H1 (cell line): Measurements from ENCODE around the gene FIZ1. TPM values are rescaled to one million over a fixed set of nuclear protein-coding genes. Genes with fewer than 3 reads are reported as not detected.

Experiments
- CTCF ChIA-PET: fragments of 300-600 bp; sonication (Branson Sonifier 250); formaldehyde crosslinking; loops from one replicate; lab custom pipeline; 2021; ENCODE audit not compliant: partially characterized antibody; lab: Charles Lee
- POLR2A ChIA-PET: fragments of 300-600 bp; sonication (Branson Sonifier 250); formaldehyde crosslinking; loops from one replicate; lab custom pipeline; 2021; ENCODE audit warnings: inconsistent platforms; ENCODE audit not compliant: partially characterized antibody; lab: Charles Lee
- DNase-seq, 2 experiments: peaks; one replicate each; pipeline versions ENCODE4 v3.0.0 to v3.0.0-alpha.2; 2010 to 2022; ENCODE audit warnings: low spot score in 2 of 2, low read depth in 1 of 2, mixed read lengths in 1 of 2
- FAIRE-seq: peaks from 2 replicates; lab custom pipeline; 2011; peaks lifted over from hg19 to GRCh38; lab: Jason Lieb, UNC
- H2AFZ ChIP-seq: 2 replicates; pipeline ENCODE4 v1.8.1; 2012; ENCODE audit warnings: low read length, inconsistent platforms
- H2AK5ac ChIP-seq: 2 replicates; pipeline ENCODE4 v1.6.1; 2013; ENCODE audit warnings: low read depth, low read length
- H2BK120ac ChIP-seq: replicated peaks from 2 replicates; pipeline ENCODE3; 2013; ENCODE audit warnings: low read depth, low read length, inconsistent platforms
- H2BK12ac ChIP-seq: 2 replicates; pipeline ENCODE4 v1.6.1; 2013; ENCODE audit warnings: low read depth, low read length
- H2BK15ac ChIP-seq: 2 replicates; pipeline ENCODE4 v1.6.1; 2013; ENCODE audit warnings: low read length
- H2BK20ac ChIP-seq: 2 replicates; pipeline ENCODE4 v1.6.1; 2013; ENCODE audit warnings: low read length
- H2BK5ac ChIP-seq: 2 replicates; pipeline ENCODE4 v1.6.1; 2013; ENCODE audit warnings: low read depth, low read length
- H3K14ac ChIP-seq: 2 replicates; pipeline ENCODE4 v1.6.1; 2013; ENCODE audit warnings: inconsistent platforms; ENCODE audit not compliant: insufficient read length
- H3K18ac ChIP-seq: 2 replicates; pipeline ENCODE4 v1.6.1; 2013; ENCODE audit warnings: low read length; ENCODE audit errors: extremely low read depth
- H3K23ac ChIP-seq: 2 replicates; pipeline ENCODE4 v1.6.1; 2013; ENCODE audit warnings: inconsistent platforms; ENCODE audit not compliant: insufficient read length
- H3K23me2 ChIP-seq: 2 replicates; pipeline ENCODE4 v1.6.1; 2013; ENCODE audit warnings: low read depth, low read length
- H3K27ac ChIP-seq: 2 replicates; pipeline ENCODE4 v1.6.1; 2011; ENCODE audit warnings: low read depth, low read length, inconsistent platforms
- H3K27me3 ChIP-seq, 4 experiments: replicated peaks in 1 of 4; 1 replicate in 1 of 4; 2 replicates in 3 of 4; pipeline versions ENCODE4 v1.6.1 to v1.8.1; 2011 to 2013; ENCODE audit warnings: low read length in 3 of 4, mild to moderate bottlenecking in 3 of 4, inconsistent platforms in 2 of 4, mixed read lengths in 2 of 4, moderate library complexity in 1 of 4; ENCODE audit not compliant: control insufficient read depth in 3 of 4, insufficient read depth in 3 of 4; ENCODE audit errors: extremely low read depth in 1 of 4
- H3K36me3 ChIP-seq, 4 experiments: 2 replicates each; pipeline versions ENCODE4 v1.6.1 to v1.8.1; 2011 to 2013; ENCODE audit warnings: mild to moderate bottlenecking in 4 of 4, low read length in 3 of 4, moderate library complexity in 2 of 4, control low read depth in 1 of 4, inconsistent platforms in 1 of 4; ENCODE audit not compliant: insufficient read depth in 4 of 4, control insufficient read depth in 2 of 4
- H3K4ac ChIP-seq: replicated peaks from 2 replicates; pipeline ENCODE3; 2013; ENCODE audit warnings: low read length, low read depth, mixed read lengths, inconsistent platforms; ENCODE audit not compliant: insufficient read length
- H3K4me1 ChIP-seq, 4 experiments: replicated peaks in 1 of 4; 1 replicate in 1 of 4; 2 replicates in 3 of 4; pipeline versions ENCODE4 v1.6.1 to v1.8.1; 2011 to 2013; ENCODE audit warnings: low read length in 3 of 4, inconsistent platforms in 2 of 4, mixed read lengths in 1 of 4; ENCODE audit not compliant: insufficient read depth in 4 of 4, control insufficient read depth in 3 of 4
- H3K4me2 ChIP-seq, 2 experiments: 2 replicates each; pipeline versions ENCODE4 v1.6.1 to v1.8.1; 2011 to 2013; ENCODE audit warnings: low read depth in 2 of 2, low read length in 2 of 2, control low read depth in 1 of 2, inconsistent platforms in 1 of 2, mild to moderate bottlenecking in 1 of 2; ENCODE audit not compliant: insufficient read depth in 1 of 2
- H3K4me3 ChIP-seq, 4 experiments: fragments of 200-600, 300-600 bp in 1 of 4; sonication (generic), shearing (Covaris generic), sonication (Bioruptor Twin) in 1 of 4; 2 replicates each; pipeline versions ENCODE4 v1.5.1 to v1.8.1; 2011 to 2016; ENCODE audit warnings: low read length in 4 of 4, low read depth in 3 of 4, control low read depth in 2 of 4, inconsistent platforms in 2 of 4, mild to moderate bottlenecking in 2 of 4, mixed read lengths in 1 of 4, moderate library complexity in 1 of 4; ENCODE audit not compliant: insufficient read depth in 2 of 4; ENCODE audit errors: extremely low read depth in 1 of 4
- H3K56ac ChIP-seq: replicated peaks from 2 replicates; pipeline ENCODE3; 2013; ENCODE audit warnings: low read depth, mild to moderate bottlenecking, mixed read lengths, low read length, inconsistent platforms; ENCODE audit not compliant: insufficient read length
- H3K79me1 ChIP-seq: 2 replicates; pipeline ENCODE4 v1.6.1; 2013; ENCODE audit warnings: low read depth, low read length, control low read depth
- H3K79me2 ChIP-seq, 2 experiments: 2 replicates each; pipeline versions ENCODE4 v1.6.1 to v1.8.1; 2012 to 2013; ENCODE audit warnings: low read length in 2 of 2, mild to moderate bottlenecking in 2 of 2, inconsistent platforms in 1 of 2; ENCODE audit not compliant: insufficient read depth in 2 of 2, control insufficient read depth in 1 of 2
- H3K9ac ChIP-seq, 4 experiments: replicated peaks in 1 of 4; 1 replicate in 1 of 4; 2 replicates in 3 of 4; pipeline versions ENCODE4 v1.6.1 to v1.8.1; 2011 to 2013; ENCODE audit warnings: low read depth in 3 of 4, low read length in 3 of 4, control low read depth in 2 of 4, mild to moderate bottlenecking in 2 of 4, moderate library complexity in 2 of 4, inconsistent platforms in 1 of 4; ENCODE audit errors: extremely low read depth in 1 of 4
- H3K9me3 ChIP-seq, 2 experiments: 2 replicates each; pipeline versions ENCODE4 v1.6.1 to v1.8.1; 2012 to 2013; ENCODE audit warnings: mild to moderate bottlenecking in 2 of 2, moderate library complexity in 2 of 2, control low read depth in 1 of 2, inconsistent platforms in 1 of 2, low read depth in 1 of 2, low read length in 1 of 2, mixed read lengths in 1 of 2; ENCODE audit not compliant: insufficient read depth in 2 of 2
- H4K20me1 ChIP-seq, 2 experiments: replicated peaks in 1 of 2; 2 replicates each; pipeline versions ENCODE3 to v1.8.1; 2011 to 2013; ENCODE audit warnings: inconsistent platforms in 2 of 2, low read length in 2 of 2, mild to moderate bottlenecking in 1 of 2; ENCODE audit not compliant: insufficient read depth in 2 of 2, control insufficient read depth in 1 of 2
- H4K5ac ChIP-seq: 2 replicates; pipeline ENCODE4 v1.6.1; 2013; ENCODE audit warnings: low read length, low read depth, mixed read lengths, inconsistent platforms; ENCODE audit not compliant: insufficient read length
- H4K8ac ChIP-seq: 2 replicates; pipeline ENCODE4 v1.8.0; 2013; ENCODE audit warnings: mild to moderate bottlenecking, moderate library complexity, low read length, inconsistent platforms; ENCODE audit not compliant: insufficient read depth; ENCODE audit errors: extremely low read depth
- H4K91ac ChIP-seq: replicated peaks from 2 replicates; pipeline ENCODE3; 2013; ENCODE audit warnings: low read length, mixed read lengths, inconsistent platforms; ENCODE audit not compliant: insufficient read length
- FOSL1 ChIP-seq: IDR thresholded peaks from 2 replicates; pipeline ENCODE4 v1.6.1; 2011; ENCODE audit warnings: mild to moderate bottlenecking, low read depth, low read length, moderate library complexity; ENCODE audit not compliant: insufficient read depth
- GTF2F1 ChIP-seq: IDR thresholded peaks from 2 replicates; pipeline ENCODE4 v1.6.1; 2012; ENCODE audit warnings: low read depth, low read length, improper control_type of control experiment, borderline replicate concordance
- KDM1A ChIP-seq: fragments of 200-600, 300-600 bp; sonication (generic); IDR thresholded peaks from 2 replicates; pipeline ENCODE4 v1.7.1; 2016; ENCODE audit warnings: mild to moderate bottlenecking, low read length, borderline replicate concordance
- TBP ChIP-seq: IDR thresholded peaks from 2 replicates; pipeline ENCODE4 v1.6.1; 2011; ENCODE audit warnings: low read depth, low read length, improper control_type of control experiment
- WGBS, 2 experiments: shearing (Covaris generic) in 1 of 2; methylation state at CpG; one replicate each; pipeline versions ENCODE4 v1.1.6 to v1.1.7; 2013 to 2015; ENCODE audit warnings: low lambda C conversion rate in 2 of 2, mixed read lengths in 2 of 2, inconsistent platforms in 1 of 2, low coverage in 1 of 2, missing lambda C conversion rate in 1 of 2; ENCODE audit not compliant: insufficient replicate concordance in 2 of 2, insufficient coverage in 1 of 2, insufficient read length in 1 of 2; ENCODE audit errors: extremely low coverage in 1 of 2, missing lambda C conversion rate in 1 of 2; 5-methylcytosine and 5-hydroxymethylcytosine counted together
- polyA plus RNA-seq, 7 experiments: library from polyadenylated mRNA; depleted of rRNA in 3 of 7; stranded (reverse) in 5 of 7; unstranded in 2 of 7; fragments of >200 nt in 5 of 7; fragments of 200-250 nt in 2 of 7; gene quantifications; 1 replicate in 5 of 7; 2 replicates in 1 of 7; 4 replicates in 1 of 7; pipeline versions ENCODE4 v1.2.1 to v1.2.3, GENCODE V29; 2011 to 2013; ENCODE audit warnings: missing spikeins in 2 of 7, mixed read lengths in 2 of 7
- total RNA-seq: library from RNA; stranded (reverse); fragmentation: NEBNext Ultra II Directional; extraction: Animal tissue kit (Norgen Biotek cat#: 25700); gene quantifications from 2 replicates; pipeline ENCODE4 v1.2.1, GENCODE V29; 2021

The FIZ1 gene
- total and polyA plus RNA-seq, 2 of the 8 experiments (the other 6 are each of a cell fraction or from before 2014, with no cell fraction given) = 9.1 to 18.5 TPM

GRCh38 chr19:55546822-55547614 lies 52.3 kb downstream of the FIZ1 start:
- FAIRE-seq = no peak
- H4K5ac ChIP-seq = no peak overlapping the region
- TF ChIP-seq FOSL1 = no peak
- TF ChIP-seq KDM1A = 0 out of 2 replicates have a peak, but pooled peaks have one; percentile 36
- TF ChIP-seq GTF2F1 = no peak
- TF ChIP-seq TBP = no peak
- no peak overlapping the region for H3K9ac ChIP-seq
- no peak overlapping the region; the same call in 1 of the 2 replicates for H3K18ac ChIP-seq
- no peak overlapping the region for H3K27ac ChIP-seq
- no peak overlapping the region for H2BK120ac ChIP-seq
- H2BK12ac ChIP-seq = no peak overlapping the region
- WGBS, 2 experiments = 78% methylated on average over 17 of the region's 17 CpGs; no CpG with 5 or more reads in 1 of the 2 experiments
- H4K8ac ChIP-seq = peak overlapping the region; percentile 51; the same call in 1 of the 2 replicates
- H2AK5ac ChIP-seq = no peak overlapping the region
- H2BK15ac ChIP-seq = no peak overlapping the region
- no peaks in the 10 kb centered on the region for H3K36me3 ChIP-seq
- no peak for DNase-seq
- H3K4me1 ChIP-seq = peaks cover 0 to 19% (median 12%) of the 10 kb centered on the region in 4 experiments; a peak in 6 of 7 replicates
- no peak overlapping the region for H3K4ac ChIP-seq
- no peaks in the 10 kb centered on the region for H3K79me2 ChIP-seq
- no peaks in the 10 kb centered on the region for H3K79me1 ChIP-seq
- CTCF ChIA-PET = interaction anchor here (0.6 to 1.5 kb wide), 6 partner anchors 30 to 564 kb away, joined by 3 to 5 read pairs (median 3); no protein-coding TSS in a partner anchor
- no peak overlapping the region for H3K4me3 ChIP-seq
- no peak overlapping the region for H3K4me2 ChIP-seq
- peaks cover 18% of the 10 kb centered on the region; the same call in 1 of the 2 replicates for H3K23me2 ChIP-seq
- H3K14ac ChIP-seq = no peak overlapping the region
- H3K27me3 ChIP-seq = no peaks in the 10 kb centered on the region; a peak in 1 of 7 replicates
- peak overlapping the region; percentile 2 for H4K91ac ChIP-seq
- no peak overlapping the region for H2AFZ ChIP-seq
- H2BK5ac ChIP-seq = no peak overlapping the region
- H3K23ac ChIP-seq = no peak overlapping the region
- H4K20me1 ChIP-seq = peaks cover 0 to 2% of the 10 kb centered on the region in 2 experiments
- no peak overlapping the region for H3K56ac ChIP-seq
- H3K9me3 ChIP-seq = no peaks in the 10 kb centered on the region
- no peak overlapping the region; the same call in 1 of the 2 replicates for H2BK20ac ChIP-seq
- POLR2A ChIA-PET = interaction anchor here (0.7 to 1.6 kb wide), 10 partner anchors 12 to 1084 kb away, joined by 3 to 6 read pairs (median 3); partner anchors contain the start of genes FIZ1, LENG9, SSC5D and ZNF628
